ENCODE results near the gene DCAF8L1.
"Not testable (repeated sequence)": the region's sequence is repeated elsewhere in the genome, so short reads cannot be mapped to it uniquely, and the experiment has no call there.

DCAF8L1 gene

GRCh38 chrX:27981349-27981748, at the start of gene DCAF8L1:
Gene DCAF8L1, minus strand, starts transcription at chrX:27981449. Its CDS starts 115 bp downstream, at chrX:27981334.
- DNase-seq, result no peak

GRCh38 chrX:28022371-28022770, 41.1 kb upstream of the DCAF8L1 start:
- DNase-seq, result no peak

- no peak for DNase-seq
These were observed 35.6 kb upstream of the DCAF8L1 start for GRCh38 chrX:28016823-28017222.

GRCh38 chrX:28015993-28016392, 34.7 kb upstream of the DCAF8L1 start:
- DNase-seq, result no peak

GRCh38 chrX:28010875-28011274, 29.6 kb upstream of the DCAF8L1 start:
- DNase-seq, result no peak

- no peak for DNase-seq
These were observed 17.4 kb upstream of the DCAF8L1 start for GRCh38 chrX:27998666-27999065.

GRCh38 chrX:27997622-27998021, 16.4 kb upstream of the DCAF8L1 start:
- DNase-seq, result no peak

- DNase-seq, result no peak
These were observed 14.9 kb upstream of the DCAF8L1 start for GRCh38 chrX:27996132-27996531.

GRCh38 chrX:27995611-27996010, 14.4 kb upstream of the DCAF8L1 start:
- no peak for DNase-seq

GRCh38 chrX:27987862-27988646, 6.8 kb upstream of the DCAF8L1 start:
- no peak for DNase-seq

- DNase-seq, result not testable (repeated sequence)
These were observed 4.3 kb downstream of the DCAF8L1 start for GRCh38 chrX:27976934-27977333.

GRCh38 chrX:27976284-27976683, 5.0 kb downstream of the DCAF8L1 start:
- no peak for DNase-seq

GRCh38 chrX:27968878-27969277, 12.4 kb downstream of the DCAF8L1 start:
- DNase-seq, result no peak

GRCh38 chrX:27968352-27968751, 12.9 kb downstream of the DCAF8L1 start:
- no peak for DNase-seq

GRCh38 chrX:27966955-27967354, 14.3 kb downstream of the DCAF8L1 start:
- DNase-seq, result no peak

- no peak for DNase-seq
These were observed 14.8 kb downstream of the DCAF8L1 start for GRCh38 chrX:27966492-27966891.

GRCh38 chrX:27965348-27965747, 15.9 kb downstream of the DCAF8L1 start:
- not testable (repeated sequence) for DNase-seq

GRCh38 chrX:27964432-27964831, 16.8 kb downstream of the DCAF8L1 start:
- no peak for DNase-seq

GRCh38 chrX:27960410-27960809, 20.8 kb downstream of the DCAF8L1 start:
- not testable (repeated sequence) for DNase-seq

GRCh38 chrX:27953171-27953570, 28.1 kb downstream of the DCAF8L1 start:
- no peak for DNase-seq

GRCh38 chrX:27933361-27933760, 47.9 kb downstream of the DCAF8L1 start:
- no peak for DNase-seq

Measured in activated CD4-positive, alpha-beta T cell treated with anti-CD3 and anti-CD28 coated beads, Interleukin-2, Interleukin-6, amounts not matched to agents 100 ng/mL and 50 ng/mL, durations not matched to agents 16 hours and 8 hours (primary cell).